Measurements from ENCODE around the gene TPM1. TPM values are rescaled to one million over a fixed set of nuclear protein-coding genes. Genes with fewer than 3 reads are reported as not detected.

Gene TPM1
- total and polyA plus RNA-seq, 7 donors = 1,097 to 5,131 (median 2,822) TPM

DNA sequence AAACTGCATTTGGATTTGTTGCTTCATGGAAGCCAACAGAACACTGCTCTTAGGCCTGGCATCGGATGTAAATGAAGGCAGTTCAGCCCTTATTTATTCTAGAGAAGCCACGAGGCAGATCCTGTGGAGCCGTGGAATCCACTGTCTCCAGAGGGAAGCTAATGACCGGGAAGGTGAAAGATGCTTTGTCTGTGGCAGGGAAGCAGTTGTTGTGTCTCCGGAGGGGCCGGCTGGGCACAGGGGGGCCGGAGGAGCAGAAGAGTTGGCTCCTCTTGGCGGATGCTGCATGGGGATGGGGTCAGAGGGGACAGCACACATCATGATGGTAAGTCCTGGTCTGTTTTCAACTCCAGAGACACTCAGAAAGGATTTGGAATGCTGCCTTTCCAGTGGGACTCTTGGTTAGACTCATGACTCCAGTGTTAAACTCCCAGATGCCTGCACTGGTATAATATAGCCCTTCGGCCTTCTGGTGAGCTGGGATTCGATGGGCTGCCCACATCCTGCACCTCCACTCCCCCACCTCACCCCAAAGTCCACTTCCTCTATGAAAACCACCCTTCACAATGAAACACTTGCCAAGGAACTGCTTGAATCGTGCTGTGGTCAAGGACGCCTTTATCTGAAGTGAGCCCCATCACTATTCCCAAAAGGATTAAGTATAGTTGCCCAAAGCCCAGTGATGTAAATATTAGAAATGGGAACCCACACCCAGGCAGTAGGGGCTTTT lies 33.6 kb downstream of the TPM1 start:
- WGBS, 3 donors = 56 to 65% (median 63%) methylated on average over 12 of the region's 12 CpGs
- no peak overlapping the region for H3K4me3 ChIP-seq
- intact Hi-C loops (cut with DNase I) = no loop called here

DNA sequence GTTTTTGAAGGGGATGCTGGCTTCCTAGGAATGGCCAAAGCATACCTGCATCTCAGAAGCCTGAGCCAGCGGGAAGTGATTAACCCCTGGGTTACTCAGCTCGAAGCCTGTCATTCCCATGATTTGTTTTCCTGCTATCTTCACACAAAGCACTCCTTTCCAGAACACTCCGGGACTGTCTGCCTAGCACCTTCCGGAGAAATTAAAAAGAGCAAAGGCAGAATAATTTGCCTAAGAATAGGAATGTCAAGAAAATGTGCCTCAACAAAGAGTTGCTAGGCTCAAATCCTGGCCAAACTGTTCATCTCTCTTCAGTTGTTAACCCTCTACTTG lies 34.1 kb downstream of the TPM1 start:
- Histone ChIP-seq H3K9me3 (no peaks in the 10 kb centered on the region), H3K27ac (no peak overlapping the region)
- ATAC-seq = no peak

More for the DNA sequence above, 33.6 kb downstream of the TPM1 start:
- TF ChIP-seq, protein P1, sequence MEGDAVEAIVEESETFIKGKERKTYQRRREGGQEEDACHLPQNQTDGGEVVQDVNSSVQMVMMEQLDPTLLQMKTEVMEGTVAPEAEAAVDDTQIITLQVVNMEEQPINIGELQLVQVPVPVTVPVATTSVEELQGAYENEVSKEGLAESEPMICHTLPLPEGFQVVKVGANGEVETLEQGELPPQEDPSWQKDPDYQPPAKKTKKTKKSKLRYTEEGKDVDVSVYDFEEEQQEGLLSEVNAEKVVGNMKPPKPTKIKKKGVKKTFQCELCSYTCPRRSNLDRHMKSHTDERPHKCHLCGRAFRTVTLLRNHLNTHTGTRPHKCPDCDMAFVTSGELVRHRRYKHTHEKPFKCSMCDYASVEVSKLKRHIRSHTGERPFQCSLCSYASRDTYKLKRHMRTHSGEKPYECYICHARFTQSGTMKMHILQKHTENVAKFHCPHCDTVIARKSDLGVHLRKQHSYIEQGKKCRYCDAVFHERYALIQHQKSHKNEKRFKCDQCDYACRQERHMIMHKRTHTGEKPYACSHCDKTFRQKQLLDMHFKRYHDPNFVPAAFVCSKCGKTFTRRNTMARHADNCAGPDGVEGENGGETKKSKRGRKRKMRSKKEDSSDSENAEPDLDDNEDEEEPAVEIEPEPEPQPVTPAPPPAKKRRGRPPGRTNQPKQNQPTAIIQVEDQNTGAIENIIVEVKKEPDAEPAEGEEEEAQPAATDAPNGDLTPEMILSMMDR (IDR thresholded peaks at IDR 0.05) = no peak
- DNase-seq = no peak
- H3K36me3 ChIP-seq (ENCODE audit: insufficient read depth in 1 of 2, low read depth in 1 of 2) = peaks cover 0 to 4% of the 10 kb centered on the region in 2 donors
- peaks cover 0 to 3% (median 0%) of the 10 kb centered on the region in 3 donors for H3K27me3 ChIP-seq (ENCODE audit: insufficient read depth in 3 of 3, low read length in 2 of 3)
- H3K4me1 ChIP-seq = peaks cover 15% of the 10 kb centered on the region
- ATAC-seq = no peak
- H3K9me3 ChIP-seq = no peaks in the 10 kb centered on the region
- H3K27ac ChIP-seq = no peak overlapping the region

DNA sequence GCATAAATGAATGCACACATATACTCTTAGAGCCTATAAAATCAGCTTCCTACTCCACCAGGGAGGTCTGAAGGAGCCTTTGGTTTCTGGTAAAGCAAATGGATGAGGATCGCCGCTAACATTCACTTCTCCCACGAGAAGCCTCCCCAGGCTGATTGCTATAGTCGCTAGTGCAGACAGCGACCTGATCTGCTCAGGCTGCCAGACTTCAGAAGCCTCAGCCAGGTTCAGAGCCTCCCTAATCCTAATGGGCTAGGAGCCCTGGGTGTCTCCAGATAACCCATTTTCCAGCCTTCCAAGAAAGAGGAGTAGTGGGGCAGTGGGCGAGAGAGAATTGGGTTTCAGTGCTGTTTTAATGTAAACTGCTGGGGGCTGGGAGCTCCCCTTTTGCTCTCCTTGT lies 35.4 kb downstream of the TPM1 start:
- Histone ChIP-seq H3K27me3 (ENCODE audit: insufficient read depth in 3 of 3, low read length in 2 of 3) (peaks cover 0 to 3% (median 0%) of the 10 kb centered on the region in 3 donors), H3K4me1 (peaks cover 15% of the 10 kb centered on the region), H3K27ac (no peak overlapping the region), H3K36me3 (ENCODE audit: insufficient read depth in 1 of 2, low read depth in 1 of 2) (no peaks in the 10 kb centered on the region), H3K9me3 (no peaks in the 10 kb centered on the region), H3K4me3 (no peak overlapping the region)
- intact Hi-C loops (cut with DNase I) = no loop called here
- WGBS, 3 donors = 38 to 52% (median 42%) methylated on average over 6 of the region's 6 CpGs
- no peak for ATAC-seq
- TF ChIP-seq, protein P1 (IDR thresholded peaks at IDR 0.05) = no peak
- DNase-seq = no peak

More for the DNA sequence above, 34.1 kb downstream of the TPM1 start:
- Histone ChIP-seq H3K36me3 (ENCODE audit: insufficient read depth in 1 of 2, low read depth in 1 of 2) (no peaks in the 10 kb centered on the region), H3K4me3 (no peak overlapping the region), H3K27me3 (ENCODE audit: insufficient read depth in 3 of 3, low read length in 2 of 3) (peaks cover 0 to 3% (median 0%) of the 10 kb centered on the region in 3 donors), H3K4me1 (peaks cover 15% of the 10 kb centered on the region)
- TF ChIP-seq, protein P1 (IDR thresholded peaks at IDR 0.05) = no peak
- intact Hi-C loops (cut with DNase I) = no loop called here
- WGBS, 3 donors = 88 to 96% (median 92%) methylated on average over 4 of the region's 4 CpGs
- no peak for DNase-seq

DNA sequence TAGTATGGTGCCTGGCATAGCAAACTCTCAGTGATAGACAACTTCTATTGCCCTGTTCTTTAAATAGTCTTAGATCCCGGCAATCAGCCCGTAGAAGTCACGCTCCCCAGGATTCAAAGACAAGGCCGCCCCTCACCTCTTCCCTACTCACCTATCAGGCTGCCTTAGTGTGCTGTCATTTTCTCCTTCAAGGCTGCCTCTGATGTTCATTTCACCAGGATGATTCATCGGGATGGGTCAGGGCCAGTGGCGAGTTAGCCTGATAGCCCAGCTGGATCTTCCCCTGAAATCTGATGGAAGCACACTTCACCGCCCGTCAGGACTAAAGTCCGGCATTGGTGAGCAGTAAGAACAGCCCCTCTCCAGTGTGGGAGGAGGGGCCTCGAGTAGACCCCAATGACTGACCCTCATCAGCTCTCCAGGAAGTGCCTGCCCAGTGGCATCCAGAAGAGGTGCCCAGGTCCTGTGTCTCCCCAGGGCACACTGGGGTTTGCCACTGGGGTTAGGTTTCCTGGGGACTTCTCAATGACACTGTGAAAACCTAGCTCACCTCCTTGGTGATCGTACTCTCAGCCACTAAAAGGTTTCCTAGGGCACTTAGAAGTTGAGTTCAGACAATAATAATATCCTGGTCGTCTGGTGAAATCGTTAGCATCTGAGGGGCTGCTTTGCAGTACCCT lies 37.5 kb downstream of the TPM1 start:
- peaks cover 0 to 3% (median 0%) of the 10 kb centered on the region in 3 donors for H3K27me3 ChIP-seq (ENCODE audit: insufficient read depth in 3 of 3, low read length in 2 of 3)
- H3K4me1 ChIP-seq = peaks cover 15% of the 10 kb centered on the region
- no peak overlapping the region for H3K4me3 ChIP-seq
- DNase-seq = peak; percentile 47 to 64
- WGBS, 3 donors = 34 to 47% (median 36%) methylated on average over 13 of the region's 13 CpGs
- H3K36me3 ChIP-seq (ENCODE audit: insufficient read depth in 1 of 2, low read depth in 1 of 2) = no peaks in the 10 kb centered on the region
- H3K9me3 ChIP-seq = no peaks in the 10 kb centered on the region
- peak overlapping the region; percentile 67 for H3K27ac ChIP-seq
- ATAC-seq = peak; percentile 88 to 94 (median 92)
- intact Hi-C loops (cut with DNase I) = no loop called here
- TF ChIP-seq, protein P1 (IDR thresholded peaks at IDR 0.05) = no peak
